Choroid plexus epithelial cell (primary cell): ENCODE results near the gene PCBP3.

Experiments used
- DNase-seq: peaks from one replicate; pipeline ENCODE4 v3.0.0-alpha.2; 2010; ENCODE audit warnings: low read depth
- H3K4me3 ChIP-seq: 2 replicates; pipeline ENCODE4 v1.5.1; 2011; ENCODE audit warnings: low read depth, mild to moderate bottlenecking, control low read depth, low read length, moderate library complexity
- CTCF ChIP-seq: conservative IDR thresholded peaks from 2 replicates; pipeline ENCODE4 v1.5.1; 2011; ENCODE audit warnings: low read depth, mild to moderate bottlenecking, control low read depth, inconsistent platforms, low read length, moderate library complexity

PCBP3 gene

GRCh38 chr21:45863751-45864150 lies 220.2 kb downstream of the PCBP3 start:
- DNase-seq = no peak
- TF ChIP-seq CTCF = no peak

GRCh38 chr21:45864436-45864835 lies 220.9 kb downstream of the PCBP3 start:
- DNase-seq = no peak
- TF ChIP-seq CTCF = no peak

More at GRCh38 chr21:45863751-45864150, 220.2 kb downstream of the PCBP3 start:
- no peak overlapping the region for H3K4me3 ChIP-seq

GRCh38 chr21:45865106-45865835 lies 221.7 kb downstream of the PCBP3 start:
- DNase-seq = peak; percentile 87
- no peak overlapping the region for H3K4me3 ChIP-seq
- TF ChIP-seq CTCF = no peak

More at GRCh38 chr21:45864436-45864835, 220.9 kb downstream of the PCBP3 start:
- H3K4me3 ChIP-seq = no peak overlapping the region

GRCh38 chr21:45866551-45866950 lies 223.0 kb downstream of the PCBP3 start:
- DNase-seq = no peak
- H3K4me3 ChIP-seq = no peak overlapping the region
- TF ChIP-seq CTCF = no peak

GRCh38 chr21:45867041-45867666 lies 223.6 kb downstream of the PCBP3 start:
- TF ChIP-seq CTCF = no peak
- DNase-seq = no peak
- H3K4me3 ChIP-seq = no peak overlapping the region

- no peak for DNase-seq
- no peak overlapping the region for H3K4me3 ChIP-seq
- no peak for TF ChIP-seq CTCF
Observed at GRCh38 chr21:45867671-45868081, 224.2 kb downstream of the PCBP3 start.
